Natural killer cell treated with Interleukin-12 subunit alpha and Interleukin-12 subunit beta and Interleukin-15 and Interleukin-18, amount 100 ng/mL, for 72 hours (primary cell): ENCODE data around the gene CREG2. TPM values are rescaled to one million over a fixed set of nuclear protein-coding genes. Genes with fewer than 3 reads are reported as not detected.

ENCODE experiments used
- ATAC-seq, 2 donors: fragments of 150-1000 bp; cut with Tn5 transposase in 1 of 2; sonication (Bioruptor Pico), chemical (Tn5 transposase) in 1 of 2; 2 replicates each; pipeline ENCODE4 v1.10.0; 2021
- DNase-seq: peaks from one replicate; pipeline ENCODE4 v3.0.0; 2022; ENCODE audit warnings: low spot score
- H3K27ac Mint-ChIP-seq, 2 donors: 1 replicate in 1 of 2; 2 replicates in 1 of 2; pipeline ENCODE4 v1.8.0; 2022; ENCODE audit warnings: mixed read lengths in 2 of 2, mild to moderate bottlenecking in 1 of 2, moderate library complexity in 1 of 2
- H3K27me3 Mint-ChIP-seq, 2 donors: 1 replicate in 1 of 2; 2 replicates in 1 of 2; pipeline ENCODE4 v1.8.0; 2022; ENCODE audit warnings: mixed read lengths in 2 of 2
- H3K36me3 Mint-ChIP-seq: one replicate; pipeline ENCODE4 v1.8.0; 2022; ENCODE audit warnings: mixed read lengths
- H3K4me1 Mint-ChIP-seq, 2 donors: 1 replicate in 1 of 2; 2 replicates in 1 of 2; pipeline ENCODE4 v1.8.0; 2022; ENCODE audit warnings: low read depth in 2 of 2, mixed read lengths in 2 of 2, mild to moderate bottlenecking in 1 of 2
- H3K4me3 Mint-ChIP-seq: one replicate; pipeline ENCODE4 v1.8.0; 2022; ENCODE audit warnings: mixed read lengths
- H3K9me3 Mint-ChIP-seq: 2 replicates; pipeline ENCODE4 v1.8.0; 2022; ENCODE audit warnings: mixed read lengths
- total RNA-seq, 2 donors: library from RNA; stranded (reverse); gene quantifications; one replicate each; pipeline ENCODE4 v1.2.3, GENCODE V29; 2022

The CREG2 gene
- total RNA-seq, 2 donors from 2014 or later, result not detected

- Mint-ChIP-seq H3K36me3 (peaks cover 6% of the 10 kb centered on the region), H3K4me1 (peaks cover 41 to 48% of the 10 kb centered on the region in 2 donors), H3K4me3 (peak overlapping the region; percentile 96), H3K27ac (peak overlapping the region; percentile 95), H3K9me3 (no peaks in the 10 kb centered on the region), H3K27me3 (no peaks in the 10 kb centered on the region)
- ATAC-seq (no peak), DNase-seq (no peak)
These were observed 76.2 kb downstream of the CREG2 start for GRCh38 chr2:101310834-101311695.

- no peaks in the 10 kb centered on the region for H3K27me3 Mint-ChIP-seq
- no peaks in the 10 kb centered on the region for H3K9me3 Mint-ChIP-seq
- peak overlapping the region; percentile 96 for H3K4me3 Mint-ChIP-seq
- no peak for DNase-seq
- H3K36me3 Mint-ChIP-seq, result peaks cover 13% of the 10 kb centered on the region
- no peak for ATAC-seq
- peaks cover 49 to 56% of the 10 kb centered on the region in 2 donors for H3K4me1 Mint-ChIP-seq
- peak overlapping the region; percentile 95 for H3K27ac Mint-ChIP-seq
These were observed 77.0 kb downstream of the CREG2 start for GRCh38 chr2:101310090-101310833.

GRCh38 chr2:101308432-101309210 lies 78.7 kb downstream of the CREG2 start, which contains the start of gene RNF149:
Gene RNF149, minus strand, starts transcription at chr2:101308701. Its CDS starts 113 bp downstream, at chr2:101308588.
- H3K9me3 Mint-ChIP-seq, result no peaks in the 10 kb centered on the region
- H3K27ac Mint-ChIP-seq, result peak within 1 kb of the TSS; percentile 95
- peak within 1 kb of the TSS; percentile 96 for H3K4me3 Mint-ChIP-seq
- DNase-seq, result peak; percentile 94
- H3K36me3 Mint-ChIP-seq, result peaks cover 15% of the 10 kb centered on the region
- H3K4me1 Mint-ChIP-seq, result peaks cover 62 to 68% of the 10 kb centered on the region in 2 donors
- peak; percentile 85 to 89 for ATAC-seq
- H3K27me3 Mint-ChIP-seq, result no peaks in the 10 kb centered on the region

- ATAC-seq (peak in 1 of 2 donors; percentile 21), DNase-seq (no peak)
- H3K9me3 Mint-ChIP-seq, result no peaks in the 10 kb centered on the region
- peaks cover 58 to 62% of the 10 kb centered on the region in 2 donors for H3K4me1 Mint-ChIP-seq
- no peaks in the 10 kb centered on the region for H3K27me3 Mint-ChIP-seq
- H3K36me3 Mint-ChIP-seq, result peaks cover 15% of the 10 kb centered on the region
- peak overlapping the region; percentile 95 for H3K27ac Mint-ChIP-seq
- H3K4me3 Mint-ChIP-seq, result peak overlapping the region; percentile 96
These were observed 79.3 kb downstream of the CREG2 start for GRCh38 chr2:101307950-101308431.

- H3K9me3 Mint-ChIP-seq, result no peaks in the 10 kb centered on the region
- no peaks in the 10 kb centered on the region for H3K27me3 Mint-ChIP-seq
- peak overlapping the region; percentile 95 for H3K27ac Mint-ChIP-seq
- no peak for DNase-seq
- peaks cover 15% of the 10 kb centered on the region for H3K36me3 Mint-ChIP-seq
- peaks cover 58 to 66% of the 10 kb centered on the region in 2 donors for H3K4me1 Mint-ChIP-seq
- ATAC-seq, result peak in 1 of 2 donors; percentile 22
- peak overlapping the region; percentile 96 for H3K4me3 Mint-ChIP-seq
These were observed 79.8 kb downstream of the CREG2 start for GRCh38 chr2:101307503-101307902.

GRCh38 chr2:101306410-101306809 lies 80.9 kb downstream of the CREG2 start:
- H3K4me3 Mint-ChIP-seq, result peak overlapping the region; percentile 96
- peak overlapping the region; percentile 95 for H3K27ac Mint-ChIP-seq
- H3K9me3 Mint-ChIP-seq, result no peaks in the 10 kb centered on the region
- no peak for ATAC-seq
- peaks cover 55 to 73% of the 10 kb centered on the region in 2 donors for H3K4me1 Mint-ChIP-seq
- H3K27me3 Mint-ChIP-seq, result no peaks in the 10 kb centered on the region
- peaks cover 15% of the 10 kb centered on the region for H3K36me3 Mint-ChIP-seq
- no peak for DNase-seq

- H3K4me1 Mint-ChIP-seq, result peaks cover 53 to 72% of the 10 kb centered on the region in 2 donors
- H3K27me3 Mint-ChIP-seq, result no peaks in the 10 kb centered on the region
- no peaks in the 10 kb centered on the region for H3K9me3 Mint-ChIP-seq
- H3K27ac Mint-ChIP-seq, result peak overlapping the region; percentile 95
- H3K4me3 Mint-ChIP-seq, result peak overlapping the region; percentile 96
- H3K36me3 Mint-ChIP-seq, result peaks cover 15% of the 10 kb centered on the region
- no peak for ATAC-seq
- no peak for DNase-seq
These were observed 81.7 kb downstream of the CREG2 start for GRCh38 chr2:101305492-101306078.

- Mint-ChIP-seq H3K36me3 (peaks cover 15% of the 10 kb centered on the region), H3K4me3 (peak overlapping the region; percentile 96), H3K27ac (peak overlapping the region; percentile 95), H3K4me1 (peaks cover 49 to 69% of the 10 kb centered on the region in 2 donors), H3K9me3 (no peaks in the 10 kb centered on the region), H3K27me3 (no peaks in the 10 kb centered on the region)
- ATAC-seq (peak; percentile 48 to 58), DNase-seq (peak; percentile 69)
These were observed 82.3 kb downstream of the CREG2 start for GRCh38 chr2:101305035-101305434.

- H3K4me3 Mint-ChIP-seq, result peak overlapping the region; percentile 96
These were observed 83.6 kb downstream of the CREG2 start for GRCh38 chr2:101303688-101304087.

GRCh38 chr2:101302016-101302415 lies 85.3 kb downstream of the CREG2 start:
- no peak for DNase-seq
- Mint-ChIP-seq H3K36me3 (peaks cover 15% of the 10 kb centered on the region), H3K27me3 (no peaks in the 10 kb centered on the region), H3K4me1 (peaks cover 67 to 81% of the 10 kb centered on the region in 2 donors), H3K9me3 (no peaks in the 10 kb centered on the region), H3K27ac (peak overlapping the region; percentile 59 to 70), H3K4me3 (peak overlapping the region; percentile 40)
- no peak for ATAC-seq

More at GRCh38 chr2:101303688-101304087, 83.6 kb downstream of the CREG2 start:
- H3K27ac Mint-ChIP-seq, result peak overlapping the region; percentile 95
- ATAC-seq (no peak), DNase-seq (no peak)
- H3K27me3 Mint-ChIP-seq, result no peaks in the 10 kb centered on the region
- peaks cover 56 to 70% of the 10 kb centered on the region in 2 donors for H3K4me1 Mint-ChIP-seq
- H3K9me3 Mint-ChIP-seq, result no peaks in the 10 kb centered on the region
- H3K36me3 Mint-ChIP-seq, result peaks cover 15% of the 10 kb centered on the region

GRCh38 chr2:101300836-101301235 lies 86.5 kb downstream of the CREG2 start:
- peak overlapping the region; percentile 67 for H3K4me3 Mint-ChIP-seq
- DNase-seq (no peak), ATAC-seq (no peak)
- H3K27ac Mint-ChIP-seq, result peak overlapping the region; percentile 59 to 70
- H3K36me3 Mint-ChIP-seq, result peaks cover 10% of the 10 kb centered on the region
- no peaks in the 10 kb centered on the region for H3K9me3 Mint-ChIP-seq
- H3K27me3 Mint-ChIP-seq, result no peaks in the 10 kb centered on the region
- peaks cover 68 to 78% of the 10 kb centered on the region in 2 donors for H3K4me1 Mint-ChIP-seq

- Mint-ChIP-seq H3K36me3 (peaks cover 5% of the 10 kb centered on the region), H3K4me3 (peak overlapping the region; percentile 83), H3K4me1 (peaks cover 62 to 73% of the 10 kb centered on the region in 2 donors), H3K9me3 (no peaks in the 10 kb centered on the region), H3K27ac (peak overlapping the region; percentile 61 to 74), H3K27me3 (no peaks in the 10 kb centered on the region)
- no peak for ATAC-seq
- DNase-seq, result no peak
These were observed 87.1 kb downstream of the CREG2 start for GRCh38 chr2:101300164-101300563.

- Mint-ChIP-seq H3K4me3 (peak overlapping the region; percentile 83), H3K27ac (peak overlapping the region; percentile 61 to 74), H3K27me3 (no peaks in the 10 kb centered on the region), H3K9me3 (no peaks in the 10 kb centered on the region), H3K4me1 (peaks cover 59 to 72% of the 10 kb centered on the region in 2 donors), H3K36me3 (peaks cover 4% of the 10 kb centered on the region)
- ATAC-seq (peak; percentile 51 to 63), DNase-seq (no peak)
These were observed 87.7 kb downstream of the CREG2 start for GRCh38 chr2:101299604-101300003.
